ENCODE measurements around the gene SMIM36.

SMIM36 gene

GRCh38 chr17:55452139-55452790 is 59.0 kb downstream of the SMIM36 start:
- no peak for TF ChIP-seq MAX (IDR thresholded peaks at IDR 0.05)
- TF ChIP-seq REST (IDR thresholded peaks at IDR 0.05; ENCODE audit: low read depth): no peak
- TF ChIP-seq YY1 (IDR thresholded peaks at IDR 0.05; ENCODE audit: low read depth): no peak
- no peak for TF ChIP-seq EP300 (IDR thresholded peaks at IDR 0.05; ENCODE audit: borderline replicate concordance)
- TF ChIP-seq RAD21 (IDR thresholded peaks at IDR 0.05; ENCODE audit: low read depth): no peak

GRCh38 chr17:55451758-55452138 is 59.5 kb downstream of the SMIM36 start:
- TF ChIP-seq FOXM1 (IDR thresholded peaks at IDR 0.05; ENCODE audit: borderline replicate concordance, low read depth) (no peak), CREB1 (IDR thresholded peaks at IDR 0.05; ENCODE audit: low read depth) (no peak), TAF1 (IDR thresholded peaks at IDR 0.05; ENCODE audit: low read depth) (no peak), ZBTB7A (IDR thresholded peaks at IDR 0.05; ENCODE audit: low read depth) (no peak), USF1 (IDR thresholded peaks at IDR 0.05) (no peak), MAX (IDR thresholded peaks at IDR 0.05) (no peak)

GRCh38 chr17:55451203-55451641 is 60.0 kb downstream of the SMIM36 start:
- TF ChIP-seq CEBPB (IDR thresholded peaks at IDR 0.05): no peak
- no peak for TF ChIP-seq USF1 (IDR thresholded peaks at IDR 0.05)
- no peak for TF ChIP-seq EP300 (IDR thresholded peaks at IDR 0.05; ENCODE audit: borderline replicate concordance)
- TF ChIP-seq REST (IDR thresholded peaks at IDR 0.05; ENCODE audit: low read depth): no peak
- no peak for TF ChIP-seq MAX (IDR thresholded peaks at IDR 0.05)
- no peak for TF ChIP-seq CREB1 (IDR thresholded peaks at IDR 0.05; ENCODE audit: low read depth)

GRCh38 chr17:55450232-55450825 is 60.9 kb downstream of the SMIM36 start:
- TF ChIP-seq REST (IDR thresholded peaks at IDR 0.05; ENCODE audit: low read depth): no peak
- TF ChIP-seq YY1 (IDR thresholded peaks at IDR 0.05; ENCODE audit: low read depth): no peak
- TF ChIP-seq FOXM1 (IDR thresholded peaks at IDR 0.05; ENCODE audit: borderline replicate concordance, low read depth): no peak
- TF ChIP-seq EP300 (IDR thresholded peaks at IDR 0.05; ENCODE audit: borderline replicate concordance): no peak
- no peak for TF ChIP-seq NFIC (IDR thresholded peaks at IDR 0.05)
- TF ChIP-seq USF1 (IDR thresholded peaks at IDR 0.05): no peak
- no peak for TF ChIP-seq ZBTB7A (IDR thresholded peaks at IDR 0.05; ENCODE audit: low read depth)
- no peak for TF ChIP-seq RAD21 (IDR thresholded peaks at IDR 0.05; ENCODE audit: low read depth)
- no peak for TF ChIP-seq CEBPB (IDR thresholded peaks at IDR 0.05)
- no peak for TF ChIP-seq TEAD4 (IDR thresholded peaks at IDR 0.05)
- no peak for TF ChIP-seq MAX (IDR thresholded peaks at IDR 0.05)
- no peak for TF ChIP-seq TCF12 (IDR thresholded peaks at IDR 0.05; ENCODE audit: low read depth)
- TF ChIP-seq CREB1 (IDR thresholded peaks at IDR 0.05; ENCODE audit: low read depth): no peak
- TF ChIP-seq EGR1 (IDR thresholded peaks at IDR 0.05): no peak
- no peak for TF ChIP-seq TAF1 (IDR thresholded peaks at IDR 0.05; ENCODE audit: low read depth)
